GM21737 (cell line): ENCODE measurements around the gene B3GNT4.
A peak's percentile ranks its signal among the peaks of the same experiment; 100 is the strongest.
"Not testable (repeated sequence)": the region's sequence is repeated elsewhere in the genome, so short reads cannot be mapped to it uniquely, and the experiment has no call there.

Experiments
- ATAC-seq: cut with Tn5 transposase; IDR thresholded peaks from one replicate; pipeline ENCODE4 v1.9.1; 2021; ENCODE audit warnings: mild to moderate bottlenecking, moderate library complexity; ENCODE audit not compliant: unreplicated experiment

B3GNT4 gene

GRCh38 chr12:122208073-122208820 lies 4.7 kb downstream of the B3GNT4 start:
- no peak for ATAC-seq

GRCh38 chr12:122215771-122216170 lies 12.3 kb downstream of the B3GNT4 start:
- ATAC-seq = no peak

GRCh38 chr12:122216445-122216844 lies 12.9 kb downstream of the B3GNT4 start:
- ATAC-seq = no peak

- peak; percentile 90 for ATAC-seq
These were observed 22.3 kb downstream of the B3GNT4 start, which contains the start of gene DIABLO for GRCh38 chr12:122225683-122226365. DIABLO (minus strand) TSS chr12:122226052; CDS start chr12:122226014, 38 bp downstream.

- ATAC-seq = no peak
These were observed 23.0 kb downstream of the B3GNT4 start for GRCh38 chr12:122226366-122227125.

- no peak for ATAC-seq
These were observed 23.8 kb downstream of the B3GNT4 start for GRCh38 chr12:122227341-122227740.

- ATAC-seq = no peak
These were observed 24.6 kb downstream of the B3GNT4 start for GRCh38 chr12:122228092-122228491.

- no peak for ATAC-seq
These were observed 27.3 kb downstream of the B3GNT4 start for GRCh38 chr12:122230798-122231197.

- no peak for ATAC-seq
These were observed 29.2 kb downstream of the B3GNT4 start for GRCh38 chr12:122232691-122233090.

- no peak for ATAC-seq
These were observed 32.2 kb downstream of the B3GNT4 start for GRCh38 chr12:122235741-122236140.

- ATAC-seq = no peak
These were observed 35.4 kb downstream of the B3GNT4 start for GRCh38 chr12:122238861-122239260.

- no peak for ATAC-seq
These were observed 40.5 kb downstream of the B3GNT4 start for GRCh38 chr12:122243965-122244364.

GRCh38 chr12:122244565-122245371 lies 41.3 kb downstream of the B3GNT4 start:
- no peak for ATAC-seq

- no peak for ATAC-seq
These were observed 42.0 kb downstream of the B3GNT4 start for GRCh38 chr12:122245553-122245952.

- ATAC-seq = no peak
These were observed 46.5 kb downstream of the B3GNT4 start for GRCh38 chr12:122250047-122250446.

GRCh38 chr12:122250536-122250935 lies 47.0 kb downstream of the B3GNT4 start:
- ATAC-seq = no peak

- not testable (repeated sequence) for ATAC-seq
These were observed 55.0 kb downstream of the B3GNT4 start for GRCh38 chr12:122258462-122258861.
